Stimulated activated CD4-positive, alpha-beta T cell treated with anti-CD3 and anti-CD28 coated beads, Interleukin-2, amount 100 ng/mL, for 48 hours (primary cell): ENCODE results near the gene TRAF2.

Source experiments
- DNase-seq, 2 donors: peaks; one replicate each; pipeline ENCODE4 v3.0.0-alpha.2; 2020

TRAF2 gene

DNA sequence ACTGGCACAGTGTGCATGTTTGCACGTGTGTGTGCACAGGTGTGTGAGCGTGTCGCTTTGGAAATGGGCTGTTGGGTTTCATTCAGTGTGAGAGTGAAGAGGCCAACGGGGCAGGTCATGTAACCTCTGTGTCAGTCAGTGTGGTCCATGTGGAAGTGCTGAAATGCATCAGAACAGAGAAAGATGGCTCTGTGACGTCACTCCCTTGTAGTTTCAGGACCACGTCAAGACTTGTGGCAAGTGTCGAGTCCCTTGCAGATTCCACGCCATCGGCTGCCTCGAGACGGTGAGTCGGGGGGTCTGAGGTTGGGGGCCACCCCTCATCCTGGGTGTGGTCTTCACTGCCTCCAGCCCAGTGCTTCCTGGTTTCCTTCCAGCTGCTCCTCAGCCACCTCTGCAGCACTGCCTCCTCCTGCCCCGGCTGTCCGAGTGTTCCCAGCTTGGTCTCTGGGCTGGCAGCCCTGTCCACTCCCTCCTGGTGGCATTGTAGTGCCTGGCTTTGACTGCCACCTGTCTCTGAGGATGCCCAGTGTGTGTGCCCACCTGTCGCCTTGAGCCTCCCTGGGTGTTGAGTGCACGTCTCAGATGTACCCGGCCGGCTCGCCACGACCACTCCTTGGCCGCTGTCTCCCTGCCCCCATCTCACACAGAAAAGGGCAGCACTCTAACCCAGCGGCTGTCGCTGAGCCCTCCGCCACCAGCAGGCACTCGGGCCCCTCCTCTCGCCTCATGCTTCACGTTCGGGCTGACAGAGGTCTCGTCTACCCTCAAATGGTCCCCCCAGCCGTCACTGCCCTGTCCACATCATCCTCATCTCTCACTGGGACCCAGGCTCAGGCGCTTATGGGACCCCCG lies 30.2 kb downstream of the TRAF2 start:
- DNase-seq: no peak

DNA sequence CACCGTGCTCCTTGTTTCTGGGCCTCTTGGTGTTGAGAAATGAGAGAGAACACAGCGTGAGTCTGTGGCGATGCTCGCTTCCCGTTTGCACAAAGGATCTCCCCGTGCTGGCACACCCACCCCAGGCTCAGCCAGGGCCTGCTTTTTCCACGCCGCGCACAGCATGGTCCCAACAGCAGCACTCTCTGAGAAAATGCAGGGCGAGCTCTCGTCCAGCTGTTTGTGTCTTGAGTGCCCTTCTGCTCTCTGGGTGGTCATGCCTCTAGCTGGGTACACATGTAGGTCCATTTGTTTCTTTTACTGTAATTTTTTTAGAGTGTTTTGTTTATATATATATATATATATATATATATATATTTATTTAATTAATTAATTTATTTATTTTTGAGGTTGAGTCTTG lies 31.6 kb downstream of the TRAF2 start:
- DNase-seq: no peak

DNA sequence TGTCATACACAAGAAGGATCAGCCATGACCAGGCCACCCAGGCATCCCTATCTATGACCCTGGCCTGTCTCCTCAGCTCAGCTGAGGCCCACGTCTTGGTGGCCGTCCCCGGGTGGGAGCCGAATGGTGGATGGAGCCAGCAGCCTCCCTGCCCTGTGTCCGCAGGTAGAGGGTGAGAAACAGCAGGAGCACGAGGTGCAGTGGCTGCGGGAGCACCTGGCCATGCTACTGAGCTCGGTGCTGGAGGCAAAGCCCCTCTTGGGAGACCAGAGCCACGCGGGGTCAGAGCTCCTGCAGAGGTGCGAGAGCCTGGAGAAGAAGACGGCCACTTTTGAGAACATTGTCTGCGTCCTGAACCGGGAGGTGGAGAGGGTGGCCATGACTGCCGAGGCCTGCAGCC lies 33.8 kb downstream of the TRAF2 start:
- no peak for DNase-seq

DNA sequence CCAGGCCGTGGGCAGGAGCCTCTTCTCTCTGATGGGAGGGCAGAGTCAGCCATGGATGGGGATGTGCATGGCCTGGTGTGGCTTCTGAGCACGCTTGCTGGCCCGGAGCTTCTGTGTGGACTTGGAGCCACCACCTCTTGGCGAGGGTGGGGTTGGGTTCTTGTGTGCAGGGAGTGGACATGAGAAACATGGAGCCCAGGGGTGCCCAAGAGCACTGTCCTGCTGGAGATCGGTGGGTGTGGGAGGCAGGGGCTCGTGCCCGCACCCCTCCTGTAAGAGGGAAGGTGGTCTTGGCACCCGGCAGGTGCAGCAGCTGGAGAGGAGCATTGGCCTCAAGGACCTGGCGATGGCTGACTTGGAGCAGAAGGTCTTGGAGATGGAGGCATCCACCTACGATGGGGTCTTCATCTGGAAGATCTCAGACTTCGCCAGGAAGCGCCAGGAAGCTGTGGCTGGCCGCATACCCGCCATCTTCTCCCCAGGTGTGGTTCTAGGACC lies 34.5 kb downstream of the TRAF2 start:
- DNase-seq: no peak

DNA sequence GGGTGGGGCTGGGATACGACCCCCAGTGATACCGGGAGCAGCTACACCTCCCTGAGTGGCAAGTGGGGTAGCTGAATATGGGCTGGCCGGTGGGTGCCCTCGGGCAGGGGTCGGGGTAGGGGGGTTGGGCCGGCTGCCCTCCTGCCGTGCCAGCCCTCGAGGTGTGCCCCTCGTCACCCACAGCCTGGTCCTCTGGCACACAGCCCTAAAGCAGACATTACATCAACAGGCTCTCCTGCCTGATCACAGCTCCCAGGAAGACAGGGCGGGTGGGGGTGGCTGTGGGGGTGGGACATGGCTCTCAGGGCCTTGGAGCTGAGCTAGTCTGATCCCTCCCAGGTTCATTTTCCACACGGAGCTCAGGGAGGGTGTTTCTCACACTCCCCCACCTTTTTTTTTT lies 35.0 kb downstream of the TRAF2 start:
- no peak for DNase-seq

DNA sequence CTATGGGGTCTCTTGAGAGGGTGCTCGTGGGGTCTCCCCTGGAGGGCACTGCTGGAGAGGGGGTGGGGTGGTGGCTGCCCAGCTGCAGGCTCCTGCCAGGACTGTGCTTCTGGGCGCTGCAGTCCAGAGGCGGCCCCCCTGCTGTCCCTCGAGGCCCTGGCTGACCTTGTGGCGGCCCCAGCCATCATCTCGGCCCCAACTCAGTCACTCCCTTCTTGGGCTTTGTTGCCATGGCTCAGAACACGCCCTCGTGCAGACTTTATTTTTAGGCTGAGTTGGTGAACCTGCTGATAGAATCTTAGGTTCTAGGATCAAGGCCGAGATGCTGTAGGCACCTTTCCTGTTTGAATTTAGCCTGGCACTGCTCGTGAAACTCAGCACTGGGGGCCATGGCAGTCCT lies 35.4 kb downstream of the TRAF2 start:
- no peak for DNase-seq

DNA sequence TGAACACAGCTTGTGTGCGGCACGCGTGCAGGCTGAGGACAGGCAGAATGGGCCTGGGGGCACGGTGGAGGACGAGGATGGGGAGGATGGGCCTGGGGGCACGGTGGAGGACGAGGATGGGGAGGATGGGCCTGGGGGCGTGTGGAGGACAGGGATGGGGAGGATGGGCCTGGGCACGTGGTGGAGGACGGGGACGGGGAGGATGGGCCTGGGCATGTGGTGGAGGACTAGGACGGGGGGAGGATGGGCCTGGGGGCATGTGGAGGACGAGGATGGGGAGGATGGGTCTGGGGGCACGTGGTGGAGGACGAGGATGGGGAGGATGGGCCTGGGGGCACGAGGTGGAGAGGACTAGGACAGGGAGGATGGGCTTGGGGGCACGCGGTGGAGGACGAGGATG lies 36.2 kb downstream of the TRAF2 start:
- DNase-seq: no peak

DNA sequence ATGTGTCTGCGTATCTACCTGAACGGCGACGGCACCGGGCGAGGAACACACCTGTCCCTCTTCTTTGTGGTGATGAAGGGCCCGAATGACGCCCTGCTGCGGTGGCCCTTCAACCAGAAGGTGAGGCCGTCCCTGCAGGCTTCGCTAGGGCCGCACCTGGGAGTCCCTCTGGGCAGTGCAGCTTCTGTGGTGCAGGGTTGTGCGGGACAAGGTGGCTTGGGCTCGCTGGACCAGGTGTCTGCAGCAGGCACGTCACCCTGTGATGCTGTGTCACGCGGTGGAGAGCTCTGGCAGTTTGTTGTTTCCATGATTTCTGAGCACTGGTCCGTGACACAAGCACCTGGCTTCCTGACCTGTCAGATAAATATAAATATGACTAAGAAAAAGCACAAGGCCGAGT lies 37.6 kb downstream of the TRAF2 start:
- no peak for DNase-seq

DNA sequence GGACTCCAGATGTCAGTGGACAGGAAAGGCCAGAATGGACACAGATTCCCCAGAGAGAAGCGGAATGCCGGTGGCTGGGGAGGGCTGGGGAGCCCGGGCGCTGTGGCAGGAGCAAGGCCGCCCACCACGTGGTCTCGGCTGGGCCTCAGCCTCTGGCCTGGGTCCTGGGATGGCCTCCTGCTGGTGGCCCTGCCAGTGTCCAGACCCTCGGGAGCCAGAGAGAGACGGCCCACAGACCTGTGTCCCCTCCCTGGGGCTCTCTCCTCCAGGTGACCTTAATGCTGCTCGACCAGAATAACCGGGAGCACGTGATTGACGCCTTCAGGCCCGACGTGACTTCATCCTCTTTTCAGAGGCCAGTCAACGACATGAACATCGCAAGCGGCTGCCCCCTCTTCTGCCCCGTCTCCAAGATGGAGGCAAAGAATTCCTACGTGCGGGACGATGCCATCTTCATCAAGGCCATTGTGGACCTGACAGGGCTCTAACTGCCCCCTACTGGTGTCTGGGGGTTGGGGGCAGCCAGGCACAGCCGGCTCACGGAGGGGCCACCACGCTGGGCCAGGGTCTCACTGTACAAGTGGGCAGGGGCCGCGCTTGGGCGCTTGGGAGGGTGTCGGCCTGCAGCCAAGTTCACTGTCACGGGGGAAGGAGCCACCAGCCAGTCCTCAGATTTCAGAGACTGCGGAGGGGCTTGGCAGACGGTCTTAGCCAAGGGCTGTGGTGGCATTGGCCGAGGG lies 39.3 kb downstream of the TRAF2 start:
- DNase-seq: no peak

DNA sequence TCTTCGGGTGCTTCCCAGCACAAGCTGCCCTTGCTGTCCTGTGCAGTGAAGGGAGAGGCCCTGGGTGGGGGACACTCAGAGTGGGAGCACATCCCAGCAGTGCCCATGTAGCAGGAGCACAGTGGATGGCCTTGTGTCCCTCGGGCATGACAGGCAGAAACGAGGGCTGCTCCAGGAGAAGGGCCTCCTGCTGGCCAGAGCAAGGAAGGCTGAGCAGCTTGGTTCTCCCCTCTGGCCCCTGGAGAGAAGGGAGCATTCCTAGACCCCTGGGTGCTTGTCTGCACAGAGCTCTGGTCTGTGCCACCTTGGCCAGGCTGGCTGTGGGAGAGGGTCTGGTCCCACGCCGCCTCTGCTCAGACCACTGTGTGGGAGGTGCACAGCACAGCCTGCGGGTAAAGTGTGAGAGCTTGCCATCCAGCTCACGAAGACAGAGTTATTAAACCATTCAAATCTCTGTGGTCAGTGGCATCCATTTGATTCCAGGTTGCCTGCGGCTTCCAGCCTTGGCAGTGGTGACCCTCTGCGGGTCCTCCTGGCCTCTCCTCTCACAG lies 39.9 kb downstream of the TRAF2 start:
- no peak for DNase-seq

DNA sequence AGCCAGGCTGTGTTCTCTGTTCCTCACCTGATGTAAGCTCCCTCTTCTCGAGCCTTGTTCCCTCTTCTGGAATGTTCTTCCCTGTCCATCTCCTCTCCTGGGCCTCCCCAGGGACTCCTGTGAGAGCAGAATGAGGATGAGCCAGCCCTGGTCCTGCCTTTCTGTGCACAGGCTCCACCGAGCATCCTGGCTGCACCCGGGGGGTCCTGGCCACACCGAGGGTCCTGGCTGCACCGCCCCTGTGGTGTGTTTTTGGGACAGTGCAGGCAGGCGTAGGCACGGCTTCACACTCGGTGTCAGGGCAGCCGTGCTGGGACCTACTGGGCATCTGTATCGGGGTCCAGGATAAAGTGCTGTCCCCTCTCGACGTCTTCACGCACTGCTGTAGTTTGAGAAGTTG lies 40.4 kb downstream of the TRAF2 start:
- no peak for DNase-seq

DNA sequence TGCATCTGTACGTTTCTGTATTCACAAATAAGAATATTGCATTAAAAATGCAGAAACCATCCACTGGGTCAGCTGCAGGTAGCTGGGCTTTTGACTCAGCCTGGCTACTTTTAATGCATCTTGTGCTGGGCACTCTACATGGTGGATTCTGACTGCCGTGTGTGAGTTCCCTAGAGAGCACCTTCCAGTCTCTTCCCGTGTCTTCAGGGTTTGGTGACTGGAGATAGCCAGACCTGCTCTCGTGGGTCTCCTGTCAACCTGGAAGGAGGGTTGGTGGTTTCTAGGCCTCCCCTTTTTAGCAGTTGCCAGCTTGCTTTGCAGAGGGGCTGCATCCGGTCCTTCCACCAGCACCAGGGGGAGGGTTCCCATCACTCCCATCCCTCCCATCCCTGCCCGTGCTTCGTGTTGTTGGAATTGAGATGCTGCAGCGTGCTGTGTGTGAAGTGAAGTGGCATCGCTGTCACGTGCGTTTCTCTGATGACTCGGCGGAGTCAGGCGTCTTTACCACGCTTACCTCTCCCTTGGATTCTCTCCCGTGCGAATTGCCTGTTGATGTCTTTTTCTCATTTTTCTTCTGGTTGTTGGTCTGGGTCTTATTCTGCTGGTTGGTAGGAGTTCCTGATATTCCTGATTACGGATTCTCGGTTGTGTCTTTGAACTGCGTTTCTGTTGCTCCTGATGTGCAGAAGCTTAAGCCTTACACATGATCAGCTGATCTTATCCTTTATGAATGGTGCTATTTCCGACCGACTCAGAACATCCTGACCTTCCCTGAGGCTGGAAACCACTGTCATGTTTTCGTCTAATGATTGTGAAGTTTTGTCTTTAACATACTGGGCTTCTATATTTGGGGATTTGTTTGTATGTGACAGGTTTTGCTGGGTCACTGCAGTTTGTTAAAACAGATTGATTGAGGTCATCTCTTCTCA lies 41.3 kb downstream of the TRAF2 start:
- no peak for DNase-seq

DNA sequence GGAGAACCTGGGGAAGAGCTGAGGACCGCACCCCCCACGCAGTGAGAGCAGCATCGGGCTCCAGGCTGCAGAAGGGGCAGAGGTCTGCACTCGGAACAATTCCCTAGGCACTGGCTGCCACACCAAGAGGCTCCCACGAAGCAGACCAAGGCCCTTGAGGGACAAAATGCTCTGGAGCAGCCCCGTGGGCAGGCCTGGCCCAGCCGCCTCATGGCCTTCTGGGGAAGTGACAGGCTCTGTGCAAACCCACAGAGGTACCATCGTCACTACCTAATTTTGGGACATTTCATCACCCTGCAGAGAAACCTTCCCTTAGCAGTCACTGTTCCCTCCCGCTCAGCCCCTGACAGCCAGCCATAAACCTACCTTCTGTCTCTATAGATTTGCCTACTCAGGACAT lies 42.3 kb downstream of the TRAF2 start:
- no peak for DNase-seq

DNA sequence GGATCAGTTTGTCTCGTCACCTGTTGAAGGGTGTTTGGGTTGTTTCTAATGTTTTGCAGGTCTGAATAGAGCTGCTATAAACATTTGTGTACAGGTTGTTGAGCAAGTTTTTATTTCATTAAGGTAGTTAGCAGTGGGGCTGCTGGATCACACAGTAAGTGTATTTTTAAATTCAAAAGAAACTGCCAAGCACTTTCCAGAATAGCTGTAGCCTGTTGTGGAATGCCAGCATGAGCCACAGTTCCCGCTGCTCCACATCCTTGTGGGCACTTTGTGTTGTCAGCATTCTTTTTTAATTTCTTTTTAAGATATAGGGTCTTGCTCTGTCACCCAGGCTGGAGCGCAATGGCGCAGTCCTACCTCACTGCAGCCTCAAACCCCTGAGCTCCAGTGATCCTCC lies 43.7 kb downstream of the TRAF2 start:
- DNase-seq: no peak

DNA sequence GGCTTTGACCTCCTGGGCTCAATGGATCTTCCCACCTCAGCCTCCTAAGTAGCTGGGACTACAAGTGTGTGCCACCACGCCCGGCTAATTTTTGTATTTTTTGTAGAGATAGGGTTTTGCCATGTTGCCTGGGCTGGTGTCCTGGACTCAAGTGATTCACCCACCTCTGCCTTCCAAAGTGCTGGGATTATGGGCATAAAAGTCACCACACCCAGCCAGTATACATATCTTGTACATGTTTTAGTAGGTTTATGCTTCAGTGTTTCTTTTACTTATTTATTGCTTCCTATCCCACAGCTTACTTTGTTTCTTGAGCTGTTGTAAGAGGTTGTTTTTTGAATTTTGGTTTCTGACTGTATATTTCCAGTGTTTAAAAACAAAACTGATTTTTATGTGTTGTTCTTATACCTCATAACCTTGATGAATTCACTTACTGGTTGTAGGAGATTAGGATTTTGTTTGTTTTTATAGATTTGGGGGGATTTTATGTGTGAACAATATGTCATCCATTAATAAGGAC lies 45.4 kb downstream of the TRAF2 start:
- DNase-seq: no peak

DNA sequence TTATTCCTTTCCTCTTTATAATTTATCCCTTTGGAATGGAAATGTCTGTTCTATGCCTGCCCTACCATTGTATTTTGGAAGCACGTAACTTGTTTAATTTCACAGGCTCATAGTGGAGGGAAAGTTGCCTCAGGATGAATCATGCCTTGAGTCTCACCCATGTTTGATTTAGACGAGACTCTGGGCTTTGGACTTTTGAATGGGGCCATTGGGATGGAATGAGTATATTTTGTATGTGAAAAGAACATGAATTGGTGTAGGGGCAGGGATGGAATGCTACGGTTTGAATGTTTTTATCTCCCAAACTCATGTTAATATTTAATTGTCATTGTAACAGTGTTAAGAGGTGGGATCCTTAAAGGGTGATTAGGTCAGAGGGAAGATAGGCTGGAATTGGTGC lies 48.0 kb downstream of the TRAF2 start:
- DNase-seq: no peak

DNA sequence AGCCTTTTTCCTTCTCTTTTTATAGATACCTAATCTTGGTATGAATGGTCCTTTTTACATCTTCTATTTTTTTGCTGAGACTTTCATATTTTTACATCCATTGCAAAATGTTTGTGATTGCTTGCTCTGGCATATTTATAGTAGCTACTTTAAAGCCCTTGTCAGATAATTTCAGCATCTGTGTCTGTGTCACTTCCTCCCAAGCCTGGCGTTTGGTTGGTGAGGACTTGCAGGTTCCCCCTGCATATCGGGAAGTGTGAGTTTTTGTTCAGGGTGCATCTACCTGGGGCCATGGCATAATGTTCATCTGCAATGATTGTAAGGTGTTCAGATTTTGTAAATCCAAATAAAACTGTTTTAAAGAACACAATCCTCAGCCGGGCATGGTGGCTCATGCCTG lies 49.3 kb downstream of the TRAF2 start:
- no peak for DNase-seq

DNA sequence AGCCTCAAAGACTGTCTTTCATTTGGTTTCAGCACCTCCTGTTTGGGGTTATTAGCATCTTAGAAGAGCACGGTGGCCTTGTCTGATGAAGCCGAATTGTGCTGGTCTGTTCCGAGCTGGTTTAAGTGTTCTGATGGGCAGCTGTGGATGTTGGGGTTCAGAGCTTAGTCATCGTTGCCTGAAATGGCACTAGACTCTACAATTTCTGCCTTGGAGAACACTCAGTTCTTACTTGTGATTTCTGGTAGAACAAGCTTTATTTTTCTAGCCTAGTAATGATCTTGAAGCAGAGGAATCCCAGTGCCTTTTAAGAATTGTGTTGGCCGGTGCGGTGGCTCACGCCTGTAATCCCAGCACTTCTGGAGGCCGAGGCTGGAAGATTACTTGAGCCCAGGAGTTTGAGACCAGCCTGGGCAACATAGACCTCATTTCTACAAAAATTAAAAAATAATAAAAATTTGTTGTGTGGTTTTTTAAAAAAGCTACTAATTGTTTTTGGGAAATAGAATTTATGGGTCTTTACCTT lies 50.4 kb downstream of the TRAF2 start:
- DNase-seq: no peak

DNA sequence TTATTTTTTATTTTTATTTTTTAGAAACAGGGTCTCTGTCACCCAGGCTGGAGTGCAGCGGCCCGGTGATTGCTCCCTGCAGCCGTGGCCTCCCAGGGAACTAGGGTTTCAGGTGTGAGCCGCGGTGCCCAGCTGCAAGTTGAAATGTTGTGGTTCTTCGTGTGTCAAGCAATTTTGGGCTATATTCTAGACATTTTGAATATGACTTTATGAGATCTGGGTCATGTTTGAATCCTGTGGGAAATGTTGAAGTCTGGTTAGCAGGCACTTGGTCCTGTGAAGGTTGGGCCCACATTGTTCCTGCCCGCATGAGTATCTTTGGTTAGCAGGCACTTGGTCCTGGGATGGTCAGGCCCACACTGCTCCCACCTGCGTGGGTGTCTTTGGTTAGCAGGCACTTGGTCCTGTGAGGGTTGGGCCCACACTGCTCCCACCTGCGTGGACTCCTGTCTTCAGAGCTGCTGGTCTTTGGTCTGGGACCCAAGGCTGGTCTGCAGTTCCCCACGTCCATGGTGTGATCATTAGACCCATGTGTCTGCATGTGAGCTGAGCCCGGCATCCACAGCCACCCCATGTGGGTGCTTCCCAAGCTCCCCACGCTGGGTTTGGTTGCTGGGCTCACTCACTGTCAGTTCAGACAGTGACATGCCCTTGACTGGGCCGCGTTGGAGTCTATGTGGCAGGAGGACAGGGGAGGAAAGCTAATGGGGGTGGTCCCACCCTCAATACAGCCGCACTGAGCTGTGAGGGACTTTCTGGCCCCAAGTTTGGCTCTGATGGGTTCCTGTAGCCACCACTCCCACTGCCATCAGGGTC lies 51.1 kb downstream of the TRAF2 start:
- no peak for DNase-seq

DNA sequence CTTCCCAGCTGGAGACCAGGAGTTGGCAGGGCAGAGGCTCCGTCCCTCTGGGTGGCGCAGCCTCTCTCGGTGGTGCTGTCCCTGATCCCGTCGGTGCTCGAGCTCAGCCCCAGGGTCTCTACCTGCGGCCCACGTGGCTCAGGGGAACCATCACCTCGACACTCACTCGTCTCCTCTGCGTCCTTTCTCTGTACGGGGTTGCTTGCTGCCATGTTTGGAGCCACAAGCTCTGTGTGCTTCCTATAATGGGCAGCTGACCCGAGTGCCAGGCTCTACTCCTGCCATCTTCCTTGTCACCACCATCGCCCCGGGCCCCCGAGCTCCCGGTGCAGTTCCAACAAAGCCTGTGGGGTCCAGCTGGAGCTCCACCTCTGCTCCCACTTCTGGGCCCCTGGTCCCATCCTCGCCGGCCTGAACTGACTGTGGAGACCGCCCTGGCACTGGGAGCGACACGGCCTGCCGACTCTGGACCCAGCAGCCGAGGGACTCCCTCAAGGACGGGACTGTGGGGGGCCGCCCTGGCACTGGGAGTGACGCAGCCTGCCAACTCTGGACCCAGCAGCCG lies 53.2 kb downstream of the TRAF2 start:
- DNase-seq: no peak

DNA sequence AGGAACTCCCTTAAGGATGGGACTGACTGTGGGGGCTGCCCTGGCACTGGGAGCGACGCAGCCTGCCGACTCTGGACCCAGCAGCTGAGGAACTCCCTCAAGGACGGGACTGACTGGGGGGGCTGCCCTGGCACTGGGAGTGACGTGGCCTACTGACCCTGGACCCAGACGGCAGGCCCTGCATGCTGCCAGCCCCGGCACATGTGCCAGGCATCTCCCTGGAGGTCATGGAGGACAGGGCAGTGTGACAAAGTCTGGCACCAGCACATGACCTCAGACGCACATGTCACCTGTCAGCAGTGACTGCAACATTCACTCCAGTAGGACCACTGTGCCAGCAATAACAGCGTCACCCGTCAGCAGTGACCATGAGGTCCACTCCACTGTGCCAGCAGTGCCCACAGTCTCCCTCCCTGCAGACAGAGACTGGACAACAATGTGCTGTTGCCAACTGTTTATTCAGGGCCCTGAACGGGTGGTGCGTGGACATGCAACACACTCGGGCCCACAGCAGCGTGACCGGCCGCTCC lies 53.7 kb downstream of the TRAF2 start:
- DNase-seq: no peak
